ENCODE results near the gene ABL1.

DNA sequence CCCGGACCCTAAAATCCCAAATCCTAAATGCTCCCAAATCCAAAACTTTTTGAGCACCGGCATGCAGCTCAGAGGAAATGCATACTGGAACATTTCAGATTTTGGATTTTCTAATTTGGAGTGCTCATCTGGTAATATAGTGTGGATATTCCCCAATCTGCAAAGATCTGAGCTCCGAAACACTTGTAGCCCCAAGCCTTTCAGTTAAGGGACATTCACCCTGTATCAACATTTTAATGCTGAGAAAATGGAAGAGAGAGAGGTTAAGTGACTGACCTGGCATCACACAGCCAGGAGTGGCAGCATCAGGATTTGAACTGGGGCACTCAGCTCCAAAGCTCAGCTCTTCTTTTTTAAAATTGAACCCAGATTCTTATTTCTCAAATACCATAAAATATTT, 30.9 kb downstream of the ABL1 start:
- TF ChIP-seq EP300 (IDR thresholded peaks at IDR 0.05) (no peak), POLR2A (IDR thresholded peaks at IDR 0.05) (no peak), POLR2AphosphoS5 (IDR thresholded peaks at IDR 0.05) (no peak)
- TF ChIP-seq, protein P1, sequence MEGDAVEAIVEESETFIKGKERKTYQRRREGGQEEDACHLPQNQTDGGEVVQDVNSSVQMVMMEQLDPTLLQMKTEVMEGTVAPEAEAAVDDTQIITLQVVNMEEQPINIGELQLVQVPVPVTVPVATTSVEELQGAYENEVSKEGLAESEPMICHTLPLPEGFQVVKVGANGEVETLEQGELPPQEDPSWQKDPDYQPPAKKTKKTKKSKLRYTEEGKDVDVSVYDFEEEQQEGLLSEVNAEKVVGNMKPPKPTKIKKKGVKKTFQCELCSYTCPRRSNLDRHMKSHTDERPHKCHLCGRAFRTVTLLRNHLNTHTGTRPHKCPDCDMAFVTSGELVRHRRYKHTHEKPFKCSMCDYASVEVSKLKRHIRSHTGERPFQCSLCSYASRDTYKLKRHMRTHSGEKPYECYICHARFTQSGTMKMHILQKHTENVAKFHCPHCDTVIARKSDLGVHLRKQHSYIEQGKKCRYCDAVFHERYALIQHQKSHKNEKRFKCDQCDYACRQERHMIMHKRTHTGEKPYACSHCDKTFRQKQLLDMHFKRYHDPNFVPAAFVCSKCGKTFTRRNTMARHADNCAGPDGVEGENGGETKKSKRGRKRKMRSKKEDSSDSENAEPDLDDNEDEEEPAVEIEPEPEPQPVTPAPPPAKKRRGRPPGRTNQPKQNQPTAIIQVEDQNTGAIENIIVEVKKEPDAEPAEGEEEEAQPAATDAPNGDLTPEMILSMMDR (IDR thresholded peaks at IDR 0.05) = no peak

Measured in suprapubic skin (tissue), 4 donors.